Liver (tissue), 9 donors: ENCODE results near the gene EXOC4. TPM values are rescaled to one million over a fixed set of nuclear protein-coding genes. Genes with fewer than 3 reads are reported as not detected.

Experiments used
- DNase-seq: peaks from one replicate; pipeline ENCODE4 v3.0.0-alpha.2; 2017; ENCODE audit warnings: low spot score
- H3K27ac ChIP-seq, 2 donors: one replicate each; pipeline ENCODE4 v1.7.0; 2013; ENCODE audit warnings: inconsistent platforms in 2 of 2, low read length in 2 of 2, control low read depth in 1 of 2, low read depth in 1 of 2, mild to moderate bottlenecking in 1 of 2
- H3K27me3 ChIP-seq, 4 donors: one replicate each; pipeline versions ENCODE4 v1.6.1 to v1.7.0; 2013; ENCODE audit warnings: low read length in 3 of 4, inconsistent platforms in 1 of 4, mild to moderate bottlenecking in 1 of 4, moderate library complexity in 1 of 4; ENCODE audit not compliant: control insufficient read depth in 4 of 4, insufficient read depth in 4 of 4
- H3K36me3 ChIP-seq, 4 donors: one replicate each; pipeline versions ENCODE4 v1.6.1 to v1.7.0; 2013; ENCODE audit warnings: low read length in 3 of 4, mild to moderate bottlenecking in 3 of 4, low read depth in 1 of 4, moderate library complexity in 1 of 4; ENCODE audit not compliant: control insufficient read depth in 4 of 4, insufficient read depth in 3 of 4
- H3K4me1 ChIP-seq, 4 donors: one replicate each; pipeline versions ENCODE4 v1.6.1 to v1.7.0; 2013; ENCODE audit warnings: low read length in 3 of 4, mild to moderate bottlenecking in 3 of 4, moderate library complexity in 1 of 4; ENCODE audit not compliant: control insufficient read depth in 4 of 4, insufficient read depth in 4 of 4
- H3K4me3 ChIP-seq, 3 donors: one replicate each; pipeline versions ENCODE4 v1.6.1 to v1.7.0; 2013; ENCODE audit warnings: low read length in 3 of 3, control low read depth in 1 of 3, low read depth in 1 of 3, mild to moderate bottlenecking in 1 of 3
- H3K9ac ChIP-seq, 2 donors: one replicate each; pipeline ENCODE4 v1.7.0; 2013; ENCODE audit warnings: low read length in 2 of 2, mild to moderate bottlenecking in 2 of 2, moderate library complexity in 2 of 2, control low read depth in 1 of 2, low read depth in 1 of 2
- H3K9me3 ChIP-seq, 4 donors: one replicate each; pipeline versions ENCODE4 v1.6.1 to v1.7.0; 2013; ENCODE audit warnings: low read length in 3 of 4; ENCODE audit not compliant: control insufficient read depth in 4 of 4
- EGR1 ChIP-seq, 2 donors: IDR thresholded peaks; 2 replicates each; pipeline ENCODE4 v1.6.1; 2016 to 2018; ENCODE audit warnings: antibody characterized with exemption in 2 of 2, low read depth in 2 of 2
- FOXA1 ChIP-seq: IDR thresholded peaks from 2 replicates; pipeline ENCODE4 v1.6.1; 2016; ENCODE audit warnings: antibody characterized with exemption
- FOXA2 ChIP-seq: IDR thresholded peaks from 2 replicates; pipeline ENCODE4 v1.6.1; 2016; ENCODE audit warnings: antibody characterized with exemption
- GABPA ChIP-seq, 2 donors: IDR thresholded peaks in 1 of 2; conservative IDR thresholded peaks in 1 of 2; 2 replicates each; pipeline ENCODE4 v1.6.1; 2016; ENCODE audit warnings: antibody characterized with exemption in 2 of 2, mild to moderate bottlenecking in 1 of 2, moderate library complexity in 1 of 2
- HNF4A ChIP-seq, 2 donors: conservative IDR thresholded peaks; 2 replicates each; pipeline ENCODE4 v1.6.1; 2016; ENCODE audit warnings: antibody characterized with exemption in 2 of 2, mild to moderate bottlenecking in 2 of 2
- HNF4G ChIP-seq: IDR thresholded peaks from 2 replicates; pipeline ENCODE4 v1.6.1; 2016; ENCODE audit warnings: antibody characterized with exemption
- JUND ChIP-seq, 2 donors: IDR thresholded peaks; 2 replicates each; pipeline ENCODE4 v1.6.1; 2016; ENCODE audit warnings: antibody characterized with exemption in 2 of 2
- NR2F2 ChIP-seq: IDR thresholded peaks from 2 replicates; pipeline ENCODE4 v1.6.1; 2016; ENCODE audit warnings: antibody characterized with exemption
- RAD21 ChIP-seq, 2 donors: IDR thresholded peaks; 2 replicates each; pipeline ENCODE4 v1.6.1; 2016; ENCODE audit warnings: antibody characterized with exemption in 2 of 2, mild to moderate bottlenecking in 2 of 2
- RXRA ChIP-seq, 2 donors: IDR thresholded peaks; 2 replicates each; pipeline ENCODE4 v1.6.1; 2017 to 2018; ENCODE audit warnings: antibody characterized with exemption in 2 of 2, mild to moderate bottlenecking in 1 of 2
- SP1 ChIP-seq: IDR thresholded peaks from 2 replicates; pipeline ENCODE4 v1.6.1; 2018; ENCODE audit warnings: antibody characterized with exemption, mild to moderate bottlenecking
- TAF1 ChIP-seq: conservative IDR thresholded peaks from 2 replicates; pipeline ENCODE4 v1.6.1; 2016; ENCODE audit warnings: antibody characterized with exemption, mild to moderate bottlenecking
- YY1 ChIP-seq: IDR thresholded peaks from 2 replicates; pipeline ENCODE4 v1.6.1; 2016; ENCODE audit warnings: antibody characterized with exemption, mild to moderate bottlenecking
- WGBS: extraction: QIAGEN DNeasy Blood & Tissue Kit; methylation state at CpG from one replicate; pipeline ENCODE4 v1.1.7; 2013; 5-methylcytosine and 5-hydroxymethylcytosine counted together
- polyA plus RNA-seq, 2 donors: library from polyadenylated mRNA; stranded (reverse) in 1 of 2; unstranded in 1 of 2; fragments of 200-250 nt in 1 of 2; fragments of >200 nt in 1 of 2; fragmentation: Nextera tagmentation in 1 of 2; extraction: Ambion mirVana in 1 of 2; gene quantifications; one replicate each; pipeline versions ENCODE4 v1.2.1 to v1.2.3, GENCODE V29; 2013 to 2015
- total RNA-seq, 2 donors: library from RNA; depleted of rRNA; stranded (reverse); fragments of >200 nt; gene quantifications; one replicate each; pipeline ENCODE4 v1.2.3, GENCODE V29; 2014
- TF ChIP-seq, protein P1 (sequence below): IDR thresholded peaks from 2 replicates; pipeline ENCODE4 v1.6.1; 2016; ENCODE audit warnings: antibody characterized with exemption, mild to moderate bottlenecking
- TF ChIP-seq, protein P2 (sequence below): IDR thresholded peaks from 2 replicates; pipeline ENCODE4 v1.6.1; 2016; ENCODE audit warnings: antibody characterized with exemption
- TF ChIP-seq, protein P3 (sequence below): IDR thresholded peaks from 2 replicates; pipeline ENCODE4 v1.6.1; 2016; ENCODE audit warnings: antibody characterized with exemption
- TF ChIP-seq, protein P4 (sequence below): IDR thresholded peaks from 2 replicates; pipeline ENCODE4 v1.6.1; 2016; ENCODE audit warnings: antibody characterized with exemption
- TF ChIP-seq, protein P5 (sequence below): fragments of 150-350 bp; IDR thresholded peaks from 2 replicates; pipeline ENCODE4 v1.5.1; 2017; ENCODE audit warnings: improper control_type of control experiment, low read depth, low read length; ENCODE audit not compliant: missing input control
- donor health status: healthy.
- donor health status: healthy.
- donor health status: healthy.
- donor health status: healthy.
- donor health status: healthy.

EXOC4 gene
- total and polyA plus RNA-seq, 4 donors, result 9.5 to 55.9 (median 23.6) TPM

DNA sequence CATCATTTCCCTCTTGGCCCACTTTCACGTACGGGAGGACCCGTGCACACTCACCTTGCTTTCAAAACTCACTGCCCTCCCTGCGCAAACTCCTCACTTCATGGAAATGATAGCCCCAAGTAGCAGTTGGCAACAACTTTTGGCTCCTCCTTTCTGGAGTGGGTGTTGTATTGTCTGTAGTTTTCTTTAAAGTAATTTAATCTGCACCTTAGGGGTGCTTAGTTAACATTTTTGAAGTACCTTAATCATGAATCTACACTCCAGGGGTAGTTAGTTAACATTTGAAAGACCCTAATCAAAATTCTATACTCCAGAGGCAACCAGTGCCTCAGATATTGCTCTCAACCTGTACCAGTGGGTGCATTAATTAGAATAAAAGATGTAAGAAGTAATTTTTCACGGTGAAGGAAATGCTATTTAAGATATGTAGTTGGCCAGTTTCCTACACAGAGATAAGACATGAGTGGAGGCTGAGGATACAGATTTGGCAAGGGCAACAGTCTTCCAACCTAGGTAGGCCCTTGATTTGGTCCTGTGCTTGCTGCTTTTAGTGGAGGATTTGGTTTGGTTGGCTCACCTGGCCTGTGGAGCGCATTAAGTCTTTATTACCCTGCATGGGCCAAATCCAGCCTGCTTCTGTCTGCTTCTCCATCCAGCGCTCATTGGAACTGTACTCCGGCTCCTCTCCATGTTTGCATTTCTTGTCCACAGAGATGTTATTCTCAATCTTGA is 93.0 kb downstream of the EXOC4 start:
- H3K27ac ChIP-seq, result no peak overlapping the region

DNA sequence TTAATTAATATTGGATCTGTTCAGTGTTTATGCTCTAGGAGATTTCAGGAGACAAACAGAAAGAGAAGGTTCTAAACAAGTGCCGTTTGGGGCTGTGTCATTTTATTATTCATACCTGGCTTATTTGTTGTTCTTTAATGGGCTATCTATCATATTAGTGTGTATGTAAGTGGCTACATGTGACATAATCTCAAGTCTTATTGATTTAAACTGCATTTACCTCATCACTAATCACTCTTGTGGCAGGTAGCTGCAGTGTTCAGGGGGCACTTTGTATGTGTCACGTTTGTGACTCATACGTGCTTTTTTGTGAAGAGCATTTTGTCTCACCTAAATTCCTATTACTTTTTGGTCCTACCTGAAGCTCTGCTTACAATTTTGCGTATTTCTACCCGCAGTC is 95.4 kb downstream of the EXOC4 start:
- WGBS, result 96% methylated on average over 5 of the region's 5 CpGs
- peaks cover 0 to 6% (median under 1%) of the 10 kb centered on the region in 4 donors for H3K9me3 ChIP-seq
- no peaks in the 10 kb centered on the region for H3K27me3 ChIP-seq
- TF ChIP-seq HNF4A (conservative IDR thresholded peaks at IDR 0.05), result no peak
- no peak for TF ChIP-seq JUND (IDR thresholded peaks at IDR 0.05)
- TF ChIP-seq GABPA (IDR thresholded peaks at IDR 0.05 in 1 of 2, conservative IDR thresholded peaks at IDR 0.05 in 1 of 2), result no peak
- no peak for TF ChIP-seq RXRA (IDR thresholded peaks at IDR 0.05)
- TF ChIP-seq RAD21 (IDR thresholded peaks at IDR 0.05), result no peak
- TF ChIP-seq, protein P1, sequence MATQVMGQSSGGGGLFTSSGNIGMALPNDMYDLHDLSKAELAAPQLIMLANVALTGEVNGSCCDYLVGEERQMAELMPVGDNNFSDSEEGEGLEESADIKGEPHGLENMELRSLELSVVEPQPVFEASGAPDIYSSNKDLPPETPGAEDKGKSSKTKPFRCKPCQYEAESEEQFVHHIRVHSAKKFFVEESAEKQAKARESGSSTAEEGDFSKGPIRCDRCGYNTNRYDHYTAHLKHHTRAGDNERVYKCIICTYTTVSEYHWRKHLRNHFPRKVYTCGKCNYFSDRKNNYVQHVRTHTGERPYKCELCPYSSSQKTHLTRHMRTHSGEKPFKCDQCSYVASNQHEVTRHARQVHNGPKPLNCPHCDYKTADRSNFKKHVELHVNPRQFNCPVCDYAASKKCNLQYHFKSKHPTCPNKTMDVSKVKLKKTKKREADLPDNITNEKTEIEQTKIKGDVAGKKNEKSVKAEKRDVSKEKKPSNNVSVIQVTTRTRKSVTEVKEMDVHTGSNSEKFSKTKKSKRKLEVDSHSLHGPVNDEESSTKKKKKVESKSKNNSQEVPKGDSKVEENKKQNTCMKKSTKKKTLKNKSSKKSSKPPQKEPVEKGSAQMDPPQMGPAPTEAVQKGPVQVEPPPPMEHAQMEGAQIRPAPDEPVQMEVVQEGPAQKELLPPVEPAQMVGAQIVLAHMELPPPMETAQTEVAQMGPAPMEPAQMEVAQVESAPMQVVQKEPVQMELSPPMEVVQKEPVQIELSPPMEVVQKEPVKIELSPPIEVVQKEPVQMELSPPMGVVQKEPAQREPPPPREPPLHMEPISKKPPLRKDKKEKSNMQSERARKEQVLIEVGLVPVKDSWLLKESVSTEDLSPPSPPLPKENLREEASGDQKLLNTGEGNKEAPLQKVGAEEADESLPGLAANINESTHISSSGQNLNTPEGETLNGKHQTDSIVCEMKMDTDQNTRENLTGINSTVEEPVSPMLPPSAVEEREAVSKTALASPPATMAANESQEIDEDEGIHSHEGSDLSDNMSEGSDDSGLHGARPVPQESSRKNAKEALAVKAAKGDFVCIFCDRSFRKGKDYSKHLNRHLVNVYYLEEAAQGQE, result no peak
- TF ChIP-seq, protein P2, sequence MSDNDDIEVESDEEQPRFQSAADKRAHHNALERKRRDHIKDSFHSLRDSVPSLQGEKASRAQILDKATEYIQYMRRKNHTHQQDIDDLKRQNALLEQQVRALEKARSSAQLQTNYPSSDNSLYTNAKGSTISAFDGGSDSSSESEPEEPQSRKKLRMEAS, result no peak
- TF ChIP-seq FOXA2, result no peak
- no peak for TF ChIP-seq SP1
- TF ChIP-seq, protein P3, sequence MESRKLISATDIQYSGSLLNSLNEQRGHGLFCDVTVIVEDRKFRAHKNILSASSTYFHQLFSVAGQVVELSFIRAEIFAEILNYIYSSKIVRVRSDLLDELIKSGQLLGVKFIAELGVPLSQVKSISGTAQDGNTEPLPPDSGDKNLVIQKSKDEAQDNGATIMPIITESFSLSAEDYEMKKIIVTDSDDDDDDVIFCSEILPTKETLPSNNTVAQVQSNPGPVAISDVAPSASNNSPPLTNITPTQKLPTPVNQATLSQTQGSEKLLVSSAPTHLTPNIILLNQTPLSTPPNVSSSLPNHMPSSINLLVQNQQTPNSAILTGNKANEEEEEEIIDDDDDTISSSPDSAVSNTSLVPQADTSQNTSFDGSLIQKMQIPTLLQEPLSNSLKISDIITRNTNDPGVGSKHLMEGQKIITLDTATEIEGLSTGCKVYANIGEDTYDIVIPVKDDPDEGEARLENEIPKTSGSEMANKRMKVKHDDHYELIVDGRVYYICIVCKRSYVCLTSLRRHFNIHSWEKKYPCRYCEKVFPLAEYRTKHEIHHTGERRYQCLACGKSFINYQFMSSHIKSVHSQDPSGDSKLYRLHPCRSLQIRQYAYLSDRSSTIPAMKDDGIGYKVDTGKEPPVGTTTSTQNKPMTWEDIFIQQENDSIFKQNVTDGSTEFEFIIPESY, result no peak
- no peak for TF ChIP-seq TAF1
- no peak for TF ChIP-seq YY1
- no peak for TF ChIP-seq HNF4G
- no peak for TF ChIP-seq EGR1 (IDR thresholded peaks at IDR 0.05; ENCODE audit: low read depth in 2 of 2)
- TF ChIP-seq, protein P4, sequence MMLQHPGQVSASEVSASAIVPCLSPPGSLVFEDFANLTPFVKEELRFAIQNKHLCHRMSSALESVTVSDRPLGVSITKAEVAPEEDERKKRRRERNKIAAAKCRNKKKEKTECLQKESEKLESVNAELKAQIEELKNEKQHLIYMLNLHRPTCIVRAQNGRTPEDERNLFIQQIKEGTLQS, result no peak
- TF ChIP-seq, protein P5, sequence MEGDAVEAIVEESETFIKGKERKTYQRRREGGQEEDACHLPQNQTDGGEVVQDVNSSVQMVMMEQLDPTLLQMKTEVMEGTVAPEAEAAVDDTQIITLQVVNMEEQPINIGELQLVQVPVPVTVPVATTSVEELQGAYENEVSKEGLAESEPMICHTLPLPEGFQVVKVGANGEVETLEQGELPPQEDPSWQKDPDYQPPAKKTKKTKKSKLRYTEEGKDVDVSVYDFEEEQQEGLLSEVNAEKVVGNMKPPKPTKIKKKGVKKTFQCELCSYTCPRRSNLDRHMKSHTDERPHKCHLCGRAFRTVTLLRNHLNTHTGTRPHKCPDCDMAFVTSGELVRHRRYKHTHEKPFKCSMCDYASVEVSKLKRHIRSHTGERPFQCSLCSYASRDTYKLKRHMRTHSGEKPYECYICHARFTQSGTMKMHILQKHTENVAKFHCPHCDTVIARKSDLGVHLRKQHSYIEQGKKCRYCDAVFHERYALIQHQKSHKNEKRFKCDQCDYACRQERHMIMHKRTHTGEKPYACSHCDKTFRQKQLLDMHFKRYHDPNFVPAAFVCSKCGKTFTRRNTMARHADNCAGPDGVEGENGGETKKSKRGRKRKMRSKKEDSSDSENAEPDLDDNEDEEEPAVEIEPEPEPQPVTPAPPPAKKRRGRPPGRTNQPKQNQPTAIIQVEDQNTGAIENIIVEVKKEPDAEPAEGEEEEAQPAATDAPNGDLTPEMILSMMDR, result no peak
- TF ChIP-seq FOXA1, result no peak
- TF ChIP-seq NR2F2, result no peak
- H3K27ac ChIP-seq, result no peak overlapping the region
- no peaks in the 10 kb centered on the region for H3K4me1 ChIP-seq
- H3K36me3 ChIP-seq, result peaks cover 0 to 4% (median 0%) of the 10 kb centered on the region in 4 donors
- no peak overlapping the region for H3K4me3 ChIP-seq
- no peak for DNase-seq
- H3K9ac ChIP-seq, result no peak overlapping the region

More for the DNA sequence above, 93.0 kb downstream of the EXOC4 start:
- 79% methylated on average over 8 of the region's 8 CpGs for WGBS
- no peaks in the 10 kb centered on the region for H3K4me1 ChIP-seq
- no peaks in the 10 kb centered on the region for H3K9me3 ChIP-seq
- no peak overlapping the region for H3K9ac ChIP-seq
- no peaks in the 10 kb centered on the region for H3K36me3 ChIP-seq
- TF ChIP-seq HNF4G (no peak), RXRA (IDR thresholded peaks at IDR 0.05) (no peak), FOXA2 (no peak), GABPA (IDR thresholded peaks at IDR 0.05 in 1 of 2, conservative IDR thresholded peaks at IDR 0.05 in 1 of 2) (no peak), RAD21 (IDR thresholded peaks at IDR 0.05) (no peak)
- no peak for DNase-seq
- no peaks in the 10 kb centered on the region for H3K27me3 ChIP-seq
- H3K4me3 ChIP-seq, result no peak overlapping the region
